LNCaP clone FGC (cell line): ENCODE results near the gene APBB1.

ENCODE experiments used
- DNase-seq: peaks from one replicate; pipeline ENCODE4 v3.0.0-alpha.2; 2011; ENCODE audit warnings: low read depth
- H3K4me3 ChIP-seq: 2 replicates; pipeline ENCODE4 v1.5.1; 2011; ENCODE audit warnings: mild to moderate bottlenecking, low read depth, low read length, control low read depth
- TF ChIP-seq, protein P1 (sequence below): IDR thresholded peaks from 2 replicates; pipeline ENCODE4 v1.5.1; 2012; ENCODE audit warnings: mild to moderate bottlenecking; ENCODE audit not compliant: control insufficient read depth, insufficient read depth; ENCODE audit errors: extremely low read depth

APBB1 gene

DNA sequence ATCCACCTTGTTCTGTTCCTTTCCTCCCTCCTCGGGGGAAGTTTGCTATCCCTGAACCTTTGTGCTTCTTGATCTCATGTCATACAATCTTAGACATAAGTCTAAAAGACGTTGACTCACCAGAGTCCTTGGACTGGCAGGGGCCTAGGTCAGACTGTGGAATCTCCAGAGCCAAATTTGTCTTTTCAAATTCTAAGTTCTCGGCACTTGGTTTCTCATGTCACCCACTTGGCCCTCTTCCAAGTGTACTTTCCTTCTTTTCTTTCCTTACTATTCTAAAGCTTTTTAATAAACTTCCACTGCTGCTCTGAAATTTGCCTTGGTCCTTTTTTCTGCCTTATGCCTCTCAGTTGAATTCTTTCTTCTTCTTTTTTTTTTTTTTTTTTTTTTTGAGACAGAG, 58.7 kb downstream of the APBB1 start:
- no peak overlapping the region for H3K4me3 ChIP-seq
- no peak for DNase-seq
- TF ChIP-seq, protein P1, sequence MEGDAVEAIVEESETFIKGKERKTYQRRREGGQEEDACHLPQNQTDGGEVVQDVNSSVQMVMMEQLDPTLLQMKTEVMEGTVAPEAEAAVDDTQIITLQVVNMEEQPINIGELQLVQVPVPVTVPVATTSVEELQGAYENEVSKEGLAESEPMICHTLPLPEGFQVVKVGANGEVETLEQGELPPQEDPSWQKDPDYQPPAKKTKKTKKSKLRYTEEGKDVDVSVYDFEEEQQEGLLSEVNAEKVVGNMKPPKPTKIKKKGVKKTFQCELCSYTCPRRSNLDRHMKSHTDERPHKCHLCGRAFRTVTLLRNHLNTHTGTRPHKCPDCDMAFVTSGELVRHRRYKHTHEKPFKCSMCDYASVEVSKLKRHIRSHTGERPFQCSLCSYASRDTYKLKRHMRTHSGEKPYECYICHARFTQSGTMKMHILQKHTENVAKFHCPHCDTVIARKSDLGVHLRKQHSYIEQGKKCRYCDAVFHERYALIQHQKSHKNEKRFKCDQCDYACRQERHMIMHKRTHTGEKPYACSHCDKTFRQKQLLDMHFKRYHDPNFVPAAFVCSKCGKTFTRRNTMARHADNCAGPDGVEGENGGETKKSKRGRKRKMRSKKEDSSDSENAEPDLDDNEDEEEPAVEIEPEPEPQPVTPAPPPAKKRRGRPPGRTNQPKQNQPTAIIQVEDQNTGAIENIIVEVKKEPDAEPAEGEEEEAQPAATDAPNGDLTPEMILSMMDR, result no peak

DNA sequence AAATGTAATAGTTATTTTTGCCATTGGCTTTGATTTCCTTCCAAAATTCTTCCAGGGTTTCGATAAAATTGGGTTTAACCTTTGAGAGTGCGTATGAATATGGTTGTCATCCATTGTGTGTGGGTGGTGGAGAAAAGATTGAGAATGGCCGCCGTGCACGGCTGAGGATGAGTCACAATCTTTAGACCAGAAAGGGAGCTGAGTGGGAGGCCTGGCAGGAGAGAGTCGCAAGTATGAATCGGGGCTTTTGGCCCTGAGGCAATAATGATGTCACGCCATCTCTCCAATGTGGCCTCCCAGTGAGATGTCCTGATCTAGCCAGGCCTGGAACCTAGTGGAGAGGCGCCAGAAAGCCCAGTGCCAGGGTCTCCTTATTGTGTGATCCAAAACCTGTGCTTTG, 61.7 kb downstream of the APBB1 start:
- H3K4me3 ChIP-seq, result no peak overlapping the region
- no peak for DNase-seq
- TF ChIP-seq, protein P1, result no peak

DNA sequence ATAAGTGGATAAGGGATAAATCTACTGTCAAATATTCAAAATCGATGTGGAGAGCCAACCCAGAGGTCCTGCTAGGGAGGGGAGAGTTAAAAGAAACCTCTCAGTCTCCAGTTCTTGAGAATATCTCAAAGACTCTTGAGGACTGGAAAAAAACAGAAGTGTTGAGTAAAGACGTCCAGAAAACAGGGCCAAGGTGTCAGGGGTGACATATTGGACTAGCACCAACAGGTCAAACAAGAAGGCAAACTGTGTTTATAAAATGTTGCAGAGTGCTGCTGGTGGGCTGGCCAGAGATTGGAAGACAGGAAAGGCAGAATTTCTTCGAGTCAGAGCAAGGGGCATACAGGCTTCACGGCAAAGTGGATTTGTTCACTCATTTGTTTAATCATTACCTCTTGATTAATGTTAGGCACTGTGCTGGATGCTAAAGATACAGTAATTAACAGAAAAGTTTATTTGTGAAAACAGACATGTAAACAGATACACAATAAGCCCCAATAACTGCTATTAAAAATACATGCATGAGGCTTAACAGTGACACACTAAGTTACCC, 62.3 kb downstream of the APBB1 start:
- TF ChIP-seq, protein P1, result no peak
- DNase-seq, result no peak
- H3K4me3 ChIP-seq, result no peak overlapping the region

DNA sequence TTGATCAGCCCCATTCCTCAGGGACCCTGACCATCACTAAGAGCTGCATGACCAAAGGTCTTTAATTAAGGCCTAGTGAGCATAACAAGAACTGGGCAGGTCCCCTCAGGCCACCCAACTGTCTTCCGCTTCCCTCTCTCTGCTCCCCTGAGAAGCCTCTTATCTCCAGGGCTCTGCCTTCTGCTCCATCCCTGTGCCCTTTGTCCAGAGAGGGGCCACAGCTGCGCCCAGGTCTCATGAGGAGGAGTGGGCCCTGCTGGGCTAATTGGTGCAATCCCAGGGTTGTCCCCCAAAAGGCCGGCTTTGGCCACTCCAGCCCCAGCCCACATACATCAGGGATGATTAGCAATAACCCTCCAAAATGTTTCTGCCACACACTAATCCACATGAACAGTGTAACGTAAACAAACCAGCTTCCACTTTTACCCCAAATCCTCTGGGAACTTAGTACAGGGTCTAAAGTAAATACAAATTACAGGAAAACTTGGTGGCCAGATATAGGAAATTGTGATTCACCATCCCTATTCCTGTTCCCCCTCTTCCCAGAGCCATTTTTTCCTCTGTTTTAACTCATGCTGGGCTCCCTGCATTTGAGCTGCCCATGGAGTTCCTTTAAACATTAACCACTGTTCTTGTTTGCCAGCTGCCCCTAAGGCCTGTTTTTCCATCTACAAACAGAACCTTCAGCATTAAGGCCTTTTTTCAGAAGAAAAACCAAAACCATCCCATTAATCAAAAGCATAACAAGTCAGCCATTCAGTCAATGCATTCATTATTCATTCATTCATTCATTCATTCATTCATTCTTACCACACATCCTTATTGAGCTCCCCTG, 64.0 kb downstream of the APBB1 start:
- H3K4me3 ChIP-seq, result no peak overlapping the region
- DNase-seq, result no peak
- TF ChIP-seq, protein P1, result no peak

DNA sequence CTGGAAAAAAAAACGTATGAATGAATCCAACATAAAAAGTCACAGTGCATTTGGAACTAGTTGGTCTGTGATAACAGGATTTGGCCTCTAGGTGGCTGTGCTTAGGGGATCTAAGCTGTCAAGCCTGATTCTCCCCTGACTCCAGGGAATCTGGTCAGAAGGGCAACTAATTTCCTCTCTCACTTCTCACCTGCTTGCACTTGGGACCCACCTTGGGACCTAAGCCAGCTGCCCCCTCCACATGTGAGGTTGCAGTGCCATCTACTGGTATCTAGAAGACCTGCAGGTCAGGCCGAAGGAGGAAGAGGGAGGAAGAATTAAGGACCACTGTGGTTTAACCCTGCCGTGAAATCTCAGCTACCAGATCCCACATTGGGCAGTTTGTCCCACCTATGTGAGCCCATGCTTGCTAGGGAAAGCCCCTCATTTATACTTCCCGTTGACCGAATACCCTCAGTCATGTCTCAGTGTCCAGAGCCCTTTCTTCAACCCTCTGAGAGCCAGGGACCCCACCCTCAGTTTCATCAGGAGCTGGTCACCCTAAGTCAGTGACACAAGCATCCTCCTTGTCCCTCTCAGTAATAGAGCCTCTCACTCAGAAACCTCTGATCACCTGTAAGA, 65.4 kb downstream of the APBB1 start:
- peak; percentile 11 for DNase-seq
- H3K4me3 ChIP-seq, result no peak overlapping the region
- TF ChIP-seq, protein P1, result peak; percentile 81

DNA sequence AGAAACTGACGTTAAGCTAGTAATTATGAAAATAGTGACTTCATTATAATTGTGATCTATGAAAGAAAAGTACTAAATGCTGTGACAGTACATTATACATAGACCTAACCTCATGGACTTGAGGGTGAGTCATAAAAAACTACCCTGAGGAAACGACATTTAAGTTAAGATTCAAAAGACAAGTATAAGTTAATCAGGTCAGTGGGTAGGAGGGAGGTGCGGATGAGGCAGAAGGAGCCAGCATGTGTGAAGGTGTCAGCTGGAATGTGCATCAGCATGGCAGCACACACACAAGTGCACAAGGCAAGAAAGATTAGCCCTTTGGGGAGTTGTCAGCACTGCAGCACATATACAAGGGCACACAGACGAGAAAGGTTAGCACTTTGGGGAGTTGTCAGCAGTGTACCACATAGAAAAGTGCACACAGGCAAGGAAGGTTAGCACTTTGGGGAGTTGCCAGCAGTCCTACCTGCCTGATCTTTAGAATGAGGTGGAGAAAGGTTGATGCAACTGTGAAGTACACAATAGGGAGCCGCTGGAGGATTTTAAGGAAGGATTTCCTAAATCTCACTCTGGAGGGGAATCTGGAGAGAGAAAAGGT, 67.0 kb downstream of the APBB1 start:
- TF ChIP-seq, protein P1, result no peak
- no peak for DNase-seq
- H3K4me3 ChIP-seq, result no peak overlapping the region
